ENCODE measurements around the gene PARM1.

GRCh38 chr4:74975848-74976824 is 43.2 kb downstream of the PARM1 start:
- TF ChIP-seq CTCF (IDR thresholded peaks at IDR 0.05) (no peak), POLR2A (IDR thresholded peaks at IDR 0.05; ENCODE audit: low read depth) (no peak), EP300 (IDR thresholded peaks at IDR 0.05) (no peak)

All from esophagus muscularis mucosa (tissue), 4 donors.